GM19023 (cell line): ENCODE measurements around the gene WSCD2.
"Not testable (repeated sequence)": the region's sequence is repeated elsewhere in the genome, so short reads cannot be mapped to it uniquely, and the experiment has no call there.

Experiments used
- ATAC-seq: cut with Tn5 transposase; IDR thresholded peaks from one replicate; pipeline ENCODE4 v1.9.1; 2021; ENCODE audit warnings: mild to moderate bottlenecking, moderate library complexity; ENCODE audit not compliant: unreplicated experiment

WSCD2 gene

GRCh38 chr12:108191938-108192337, 62.9 kb downstream of the WSCD2 start:
- no peak for ATAC-seq

DNA sequence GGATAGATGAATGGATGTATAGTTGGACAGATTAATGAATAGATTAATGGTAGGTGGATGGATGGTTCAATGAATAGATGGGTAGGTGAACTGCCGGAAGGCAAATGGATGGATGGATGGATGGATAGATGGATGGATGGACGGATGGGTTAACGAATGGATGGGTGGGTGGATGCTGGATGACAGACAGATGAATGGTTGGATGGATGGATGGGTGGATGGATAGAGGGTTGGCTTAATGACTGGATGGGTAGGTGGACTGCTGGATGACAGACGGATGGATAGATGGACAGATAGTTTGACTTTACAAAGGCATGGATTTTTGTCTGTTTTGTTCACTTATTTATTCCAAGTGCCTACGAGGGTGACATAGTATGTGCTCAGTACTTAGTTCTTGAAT, 64.4 kb downstream of the WSCD2 start:
- no peak for ATAC-seq

DNA sequence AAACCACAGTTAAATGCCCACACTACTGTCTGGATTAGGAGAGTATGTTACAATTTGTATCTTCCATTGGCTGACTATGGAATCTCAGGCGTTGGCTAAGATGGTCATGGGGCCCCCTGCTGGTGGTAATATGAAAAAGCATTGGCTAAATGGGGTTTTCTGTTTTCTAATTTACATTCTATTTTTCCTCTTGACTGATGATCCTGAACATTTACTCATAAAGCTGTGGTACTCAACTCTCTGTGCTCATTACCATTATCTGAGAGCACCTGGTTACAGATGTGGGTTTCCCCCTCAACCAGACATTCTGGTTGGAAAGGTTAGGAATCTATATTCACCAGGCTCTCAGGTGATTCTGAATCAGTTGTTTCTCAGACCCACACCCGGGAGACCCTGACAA, 64.8 kb downstream of the WSCD2 start:
- no peak for ATAC-seq

GRCh38 chr12:108194585-108194984, 65.5 kb downstream of the WSCD2 start:
- ATAC-seq: no peak

- no peak for ATAC-seq
Observed at GRCh38 chr12:108196319-108196718, 67.2 kb downstream of the WSCD2 start.

- no peak for ATAC-seq
Observed at GRCh38 chr12:108196921-108197320, 67.8 kb downstream of the WSCD2 start.

GRCh38 chr12:108198043-108198442, 69.0 kb downstream of the WSCD2 start:
- no peak for ATAC-seq

DNA sequence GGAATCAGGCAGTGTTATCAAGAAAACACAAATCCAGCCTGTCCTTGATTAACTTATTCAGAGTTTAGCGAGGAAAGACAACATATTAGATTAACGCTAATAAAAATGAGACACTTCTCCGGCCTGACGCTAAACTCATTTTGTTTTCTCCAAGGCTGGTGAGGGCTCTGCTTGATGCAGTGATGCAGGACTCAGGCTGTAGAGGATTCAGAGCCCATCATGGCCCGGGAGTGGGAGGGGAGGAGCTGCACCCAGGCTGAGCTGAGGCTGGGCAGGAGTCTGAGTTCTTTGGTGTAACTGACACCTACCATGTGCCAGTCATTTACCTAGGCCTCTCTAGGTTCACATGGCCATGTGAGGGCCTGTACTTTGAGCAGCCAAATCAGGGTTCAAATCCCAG, 70.0 kb downstream of the WSCD2 start:
- no peak for ATAC-seq

DNA sequence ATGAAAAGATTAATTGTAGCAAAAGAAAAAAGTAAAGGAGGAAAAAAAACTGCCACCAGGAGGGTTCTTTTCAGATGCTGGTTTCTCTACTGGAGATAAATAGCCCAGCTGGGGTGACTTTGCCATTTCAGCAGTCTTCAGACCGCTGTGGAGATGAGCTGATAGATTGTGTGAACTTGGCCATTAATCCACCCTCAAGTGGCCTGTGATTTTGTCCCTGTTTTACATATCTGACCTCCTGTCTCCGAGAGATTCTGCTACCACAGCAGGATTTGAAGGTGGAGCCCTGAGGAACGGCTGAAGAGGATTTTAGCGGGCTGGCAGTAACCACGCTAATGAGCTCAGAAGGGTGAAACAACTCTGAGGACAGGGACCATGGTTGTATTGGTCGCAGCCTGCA, 72.7 kb downstream of the WSCD2 start:
- ATAC-seq: no peak

- no peak for ATAC-seq
Observed at GRCh38 chr12:108204117-108204987, 75.3 kb downstream of the WSCD2 start.

- ATAC-seq: no peak
Observed at GRCh38 chr12:108205864-108206263, 76.8 kb downstream of the WSCD2 start.

GRCh38 chr12:108207791-108208730, 79.0 kb downstream of the WSCD2 start:
- no peak for ATAC-seq

DNA sequence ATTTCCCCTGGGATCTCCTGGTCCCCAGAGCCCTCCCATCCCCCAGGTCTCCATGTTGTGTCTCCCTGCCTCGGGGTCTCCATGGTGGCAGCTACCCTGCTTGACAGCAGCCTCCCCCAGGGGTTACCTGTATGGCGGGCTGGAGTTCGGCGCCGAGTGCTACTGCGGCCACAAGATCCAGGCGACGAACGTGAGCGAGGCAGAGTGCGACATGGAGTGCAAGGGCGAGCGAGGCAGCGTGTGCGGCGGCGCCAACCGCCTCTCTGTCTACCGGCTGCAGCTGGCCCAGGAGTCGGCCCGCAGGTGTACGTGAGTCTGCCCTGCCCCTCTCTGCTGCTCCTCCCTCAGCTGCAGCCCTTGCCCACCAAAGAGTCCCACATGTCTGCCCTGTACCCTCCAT, 80.9 kb downstream of the WSCD2 start:
- no peak for ATAC-seq

- ATAC-seq: no peak
Observed at GRCh38 chr12:108211157-108211556, 82.1 kb downstream of the WSCD2 start.

DNA sequence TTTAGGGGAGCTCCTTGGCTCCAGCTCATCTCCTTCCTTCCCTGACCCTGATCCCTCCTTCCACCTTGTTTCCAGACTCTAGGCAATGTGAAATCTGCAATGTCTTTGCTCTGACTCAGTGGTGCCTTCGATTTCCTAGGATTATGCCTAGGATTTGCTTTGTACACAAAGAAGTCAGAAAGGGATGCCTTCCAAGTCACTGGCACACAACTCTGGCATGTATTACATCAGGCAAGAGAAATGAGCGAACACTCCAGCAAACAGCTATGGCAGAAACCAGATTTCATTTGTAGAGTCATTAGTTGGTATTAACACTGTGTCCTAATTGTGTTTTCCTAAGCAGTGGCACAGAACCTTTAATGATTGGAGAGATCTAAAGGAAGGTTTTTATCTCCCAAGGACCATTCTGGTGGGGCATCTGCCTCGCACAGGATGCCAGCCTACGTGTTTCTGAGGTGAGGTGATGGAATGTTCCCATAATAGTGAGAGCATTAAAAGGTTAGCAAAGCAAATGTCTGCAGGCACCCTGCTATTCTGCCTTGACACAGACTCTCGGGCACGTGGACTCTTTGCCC, 84.9 kb downstream of the WSCD2 start:
- no peak for ATAC-seq

GRCh38 chr12:108214486-108214885, 85.4 kb downstream of the WSCD2 start:
- ATAC-seq: no peak

DNA sequence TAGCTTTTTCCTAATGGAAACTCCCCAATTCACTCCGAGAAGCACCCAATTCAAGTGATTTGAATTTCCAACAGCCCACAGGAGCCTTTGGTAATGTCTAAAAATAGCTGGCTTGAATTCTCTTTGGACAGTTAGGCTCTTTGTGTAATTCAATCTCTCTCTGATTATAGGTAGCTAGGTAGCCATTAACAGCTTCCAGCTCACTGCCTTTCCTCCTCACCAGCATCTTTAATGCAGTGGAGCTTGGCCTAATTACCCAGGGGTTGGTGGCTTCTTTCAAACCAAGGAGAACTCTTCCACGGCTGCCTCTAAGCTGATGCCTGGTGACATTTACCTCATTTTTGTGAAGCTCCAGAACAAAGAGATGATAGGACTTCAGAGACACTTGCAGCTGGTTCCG, 86.4 kb downstream of the WSCD2 start:
- ATAC-seq: no peak

DNA sequence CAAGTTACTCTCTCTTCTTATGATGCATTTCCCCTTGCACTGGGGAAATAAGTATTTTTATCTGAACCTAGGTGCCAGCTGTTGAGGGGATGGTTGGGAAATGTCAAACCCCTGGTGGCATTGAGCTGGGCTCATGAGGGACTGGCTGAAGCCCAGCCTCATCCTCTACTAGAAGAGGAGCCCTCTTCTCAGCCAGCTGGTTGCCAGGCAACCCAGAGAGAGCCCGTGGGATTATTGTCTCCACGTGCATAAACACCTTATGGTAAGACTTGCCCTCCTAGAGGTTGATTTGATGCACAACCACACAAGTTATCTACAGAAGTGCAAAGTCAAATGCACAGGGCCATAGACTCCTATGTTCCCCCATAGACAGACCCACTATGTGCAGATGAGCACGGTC, 89.8 kb downstream of the WSCD2 start:
- ATAC-seq: no peak

DNA sequence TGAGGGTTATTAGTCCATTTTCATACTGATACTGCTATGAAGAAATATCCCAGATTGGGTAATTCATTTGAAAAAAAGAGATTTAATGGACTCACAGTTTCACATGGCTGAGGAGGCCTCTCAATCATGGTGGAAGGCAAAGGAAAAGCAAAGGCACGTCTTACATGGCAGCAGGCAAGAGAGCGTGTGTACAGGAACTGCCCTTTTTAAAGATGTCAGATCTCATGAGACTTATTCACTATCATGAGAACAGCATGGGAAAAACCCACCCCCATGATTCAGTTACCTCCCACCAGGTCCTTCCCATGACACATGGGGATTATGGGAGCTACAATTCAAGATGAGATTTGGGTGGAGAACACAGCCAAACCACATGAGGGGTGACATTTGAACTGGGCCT, 96.0 kb downstream of the WSCD2 start:
- not testable (repeated sequence) for ATAC-seq

DNA sequence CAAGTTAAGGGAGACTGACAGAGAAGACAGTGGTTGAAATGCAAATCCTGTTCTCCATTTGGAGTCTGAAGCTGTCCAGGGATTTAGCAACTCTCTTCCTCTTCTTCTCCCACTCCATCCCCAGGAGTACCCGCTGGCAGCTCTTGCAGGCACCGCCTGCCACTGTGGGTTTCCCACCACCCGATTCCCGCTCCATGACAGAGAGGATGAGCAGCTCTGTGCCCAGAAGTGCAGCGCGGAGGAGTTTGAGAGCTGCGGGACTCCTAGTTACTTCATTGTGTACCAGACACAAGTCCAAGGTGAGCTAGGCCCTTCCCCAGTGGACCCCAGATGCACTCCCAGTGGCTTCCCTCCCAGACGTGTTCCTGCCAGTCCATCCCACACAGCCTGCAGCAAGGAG, 97.8 kb downstream of the WSCD2 start:
- ATAC-seq: no peak

GRCh38 chr12:108228746-108229145, 99.7 kb downstream of the WSCD2 start:
- no peak for ATAC-seq
